KMS-11 (cell line): ENCODE results near the gene PCDHGA10.

Experiments
- H2AFZ ChIP-seq: fragments of 200-600 bp; sonication (generic); 2 replicates; pipeline ENCODE4 v1.6.1; 2016; ENCODE audit warnings: antibody characterized with exemption, mixed run types, low read depth
- H3K27ac ChIP-seq: fragments of 200-600 bp; sonication (generic); 2 replicates; pipeline ENCODE4 v1.6.1; 2016; ENCODE audit warnings: mild to moderate bottlenecking, mixed run types
- H3K27me3 ChIP-seq: fragments of 200-600 bp; sonication (generic); 2 replicates; pipeline ENCODE4 v1.6.1; 2017; ENCODE audit warnings: mild to moderate bottlenecking, low read depth, mixed run types, moderate library complexity; ENCODE audit not compliant: insufficient read depth
- H3K36me3 ChIP-seq: fragments of 200-600 bp; sonication (generic); 2 replicates; pipeline ENCODE4 v1.6.1; 2017; ENCODE audit warnings: mild to moderate bottlenecking, mixed run types; ENCODE audit not compliant: insufficient read depth
- H3K4me1 ChIP-seq: fragments of 200-600 bp; sonication (generic); 2 replicates; pipeline ENCODE4 v1.6.1; 2016; ENCODE audit warnings: mild to moderate bottlenecking, low read depth, mixed run types; ENCODE audit not compliant: poor library complexity, severe bottlenecking
- H3K4me2 ChIP-seq: fragments of 200-600 bp; sonication (generic); 2 replicates; pipeline ENCODE4 v1.7.0; 2016; ENCODE audit warnings: mild to moderate bottlenecking, mixed run types
- H3K4me3 ChIP-seq: fragments of 200-600 bp; sonication (generic); IDR thresholded peaks from 2 replicates; pipeline ENCODE4 v1.6.1; 2017; ENCODE audit warnings: low read depth, low read length, mixed read lengths; ENCODE audit not compliant: insufficient read depth
- H3K79me2 ChIP-seq: fragments of 200-600 bp; sonication (generic); 2 replicates; pipeline ENCODE4 v1.6.1; 2016; ENCODE audit warnings: low read depth, mixed run types; ENCODE audit not compliant: insufficient read depth
- H3K9ac ChIP-seq: fragments of 200-600 bp; sonication (generic); 2 replicates; pipeline ENCODE4 v1.6.1; 2016; ENCODE audit warnings: mild to moderate bottlenecking, mixed run types
- H4K20me1 ChIP-seq: fragments of 200-600 bp; sonication (generic); 2 replicates; pipeline ENCODE4 v1.6.1; 2016; ENCODE audit warnings: mild to moderate bottlenecking, mixed run types; ENCODE audit not compliant: insufficient read depth
- CTCF ChIP-seq: fragments of 200-600 bp; sonication (generic); conservative IDR thresholded peaks from 2 replicates; pipeline ENCODE4 v1.6.1; 2017; ENCODE audit warnings: low read depth, mild to moderate bottlenecking, antibody characterized with exemption, low read length, moderate library complexity, mixed read lengths

Gene PCDHGA10

DNA sequence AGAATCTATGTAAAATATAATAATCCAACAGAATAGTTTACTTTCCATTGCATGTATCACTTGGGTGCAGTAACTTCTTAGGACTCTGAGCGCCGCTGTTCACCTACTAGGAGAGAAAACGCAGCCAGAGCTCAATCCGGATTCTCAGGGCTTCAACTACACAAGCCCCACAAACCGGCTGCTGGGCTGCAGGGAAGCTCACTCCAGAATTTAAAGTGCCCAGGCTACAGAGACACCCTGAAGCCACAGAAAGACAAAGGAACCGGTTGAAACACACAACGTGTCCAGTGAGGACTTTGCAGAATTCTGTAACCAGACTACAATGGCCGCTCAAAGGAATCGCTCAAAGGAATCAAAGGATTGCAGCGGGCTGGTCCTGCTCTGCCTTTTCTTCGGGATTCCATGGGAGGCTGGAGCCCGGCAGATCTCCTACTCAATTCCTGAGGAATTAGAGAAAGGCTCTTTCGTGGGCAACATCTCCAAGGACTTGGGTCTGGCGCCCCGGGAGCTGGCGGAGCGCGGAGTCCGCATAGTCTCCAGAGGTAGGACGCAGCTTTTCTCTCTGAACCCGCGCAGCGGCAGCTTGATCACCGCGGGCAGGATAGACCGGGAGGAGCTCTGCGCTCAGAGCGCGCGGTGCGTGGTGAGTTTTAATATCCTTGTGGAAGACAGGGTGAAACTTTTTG is at the start of gene PCDHGA10:
Gene PCDHGA10, plus strand, starts transcription at position 134 of the 686 bp plus-strand sequence. Its CDS starts 189 bp downstream, at position 323.
- Histone ChIP-seq H4K20me1 (no peaks in the 10 kb centered on the region), H3K4me3 (no peak within 1 kb of the TSS), H2AFZ (no peak within 1 kb of the TSS), H3K27ac (no peak within 1 kb of the TSS), H3K4me2 (no peak within 1 kb of the TSS), H3K4me1 (no peaks in the 10 kb centered on the region), H3K9ac (no peak within 1 kb of the TSS), H3K36me3 (no peaks in the 10 kb centered on the region), H3K27me3 (no peaks in the 10 kb centered on the region), H3K79me2 (no peaks in the 10 kb centered on the region)
- TF ChIP-seq CTCF = no peak

DNA sequence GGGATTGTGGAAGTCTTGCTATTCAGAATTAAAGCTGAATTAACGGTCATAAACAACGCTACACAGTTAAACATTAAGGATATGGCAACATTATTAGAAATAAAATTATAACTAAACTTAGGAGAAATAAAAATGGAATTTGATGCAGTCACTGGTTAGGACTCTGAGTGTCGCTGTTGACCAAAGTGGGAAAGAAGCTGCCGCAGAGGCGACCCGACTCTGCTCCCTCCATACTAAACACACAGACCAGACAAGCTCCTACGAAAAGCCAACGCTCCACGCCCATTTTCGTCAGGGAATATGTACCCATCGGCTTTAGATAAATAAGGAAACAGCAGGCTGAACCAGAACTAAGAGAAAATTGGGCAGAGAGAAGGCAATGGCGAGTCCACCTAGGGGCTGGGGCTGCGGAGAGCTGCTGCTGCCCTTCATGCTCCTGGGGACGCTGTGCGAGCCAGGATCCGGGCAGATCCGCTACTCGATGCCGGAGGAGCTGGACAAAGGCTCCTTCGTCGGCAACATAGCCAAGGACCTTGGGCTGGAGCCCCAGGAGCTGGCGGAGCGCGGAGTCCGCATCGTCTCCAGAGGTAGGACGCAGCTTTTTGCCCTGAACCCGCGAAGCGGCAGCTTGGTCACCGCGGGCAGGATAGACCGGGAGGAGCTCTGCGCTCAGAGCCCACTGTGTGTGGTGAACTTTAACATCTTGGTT is 48.7 kb upstream of the PCDHGA10 start, which contains the start of gene PCDHGA5:
Gene PCDHGA5, plus strand, starts transcription at position 211 of the 709 bp plus-strand sequence. Its CDS starts 169 bp downstream, at position 380.
- H3K9ac ChIP-seq = no peak within 1 kb of the TSS
- H3K4me1 ChIP-seq = no peaks in the 10 kb centered on the region
- H3K36me3 ChIP-seq = no peaks in the 10 kb centered on the region
- H2AFZ ChIP-seq = no peak within 1 kb of the TSS
- no peaks in the 10 kb centered on the region for H4K20me1 ChIP-seq
- no peak within 1 kb of the TSS for H3K4me3 ChIP-seq
- no peak within 1 kb of the TSS for H3K27ac ChIP-seq
- H3K27me3 ChIP-seq = no peaks in the 10 kb centered on the region
- H3K4me2 ChIP-seq = no peak within 1 kb of the TSS
- H3K79me2 ChIP-seq = no peaks in the 10 kb centered on the region
- no peak for TF ChIP-seq CTCF

DNA sequence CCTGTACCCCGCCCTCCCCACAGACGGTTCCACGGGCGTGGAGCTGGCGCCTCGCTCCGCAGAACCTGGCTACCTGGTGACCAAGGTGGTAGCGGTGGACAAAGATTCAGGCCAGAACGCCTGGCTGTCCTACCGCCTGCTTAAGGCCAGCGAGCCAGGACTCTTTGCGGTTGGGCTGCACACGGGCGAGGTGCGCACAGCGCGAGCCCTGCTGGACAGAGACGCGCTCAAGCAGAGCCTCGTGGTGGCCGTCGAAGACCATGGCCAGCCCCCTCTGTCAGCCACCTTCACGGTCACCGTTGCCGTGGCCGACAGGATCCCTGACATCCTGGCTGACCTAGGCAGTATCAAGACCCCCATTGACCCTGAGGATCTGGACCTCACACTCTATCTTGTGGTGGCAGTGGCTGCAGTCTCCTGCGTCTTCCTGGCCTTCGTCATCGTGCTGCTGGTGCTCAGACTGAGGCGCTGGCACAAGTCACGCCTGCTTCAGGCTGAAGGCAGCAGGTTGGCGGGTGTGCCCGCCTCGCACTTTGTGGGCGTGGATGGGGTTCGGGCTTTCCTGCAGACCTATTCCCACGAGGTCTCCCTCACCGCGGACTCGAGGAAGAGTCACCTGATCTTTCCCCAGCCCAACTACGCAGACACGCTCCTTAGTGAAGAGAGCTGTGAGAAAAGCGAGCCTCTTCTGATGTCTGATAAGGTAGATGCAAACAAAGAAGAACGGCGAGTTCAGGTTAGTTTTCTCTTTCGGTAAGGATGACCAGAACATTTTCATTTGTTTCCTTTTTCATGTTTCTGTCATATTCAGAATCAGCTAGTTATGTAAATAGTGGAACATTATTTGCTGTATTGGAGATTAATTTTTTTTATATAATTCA is 46.5 kb upstream of the PCDHGA10 start:
- H2AFZ ChIP-seq = no peak overlapping the region
- H3K36me3 ChIP-seq = no peaks in the 10 kb centered on the region
- no peaks in the 10 kb centered on the region for H3K79me2 ChIP-seq
- H3K9ac ChIP-seq = no peak overlapping the region
- no peak overlapping the region for H3K4me3 ChIP-seq
- H3K4me1 ChIP-seq = no peaks in the 10 kb centered on the region
- no peak overlapping the region for H3K4me2 ChIP-seq
- no peaks in the 10 kb centered on the region for H3K27me3 ChIP-seq
- no peak overlapping the region for H3K27ac ChIP-seq
- H4K20me1 ChIP-seq = no peaks in the 10 kb centered on the region
- TF ChIP-seq CTCF = no peak

- Histone ChIP-seq H3K4me2 (peak within 1 kb of the TSS; percentile 33; the same call in 1 of the 2 replicates), H4K20me1 (no peaks in the 10 kb centered on the region), H3K27ac (no peak within 1 kb of the TSS), H3K79me2 (no peaks in the 10 kb centered on the region), H3K4me3 (no peak within 1 kb of the TSS), H3K9ac (no peak within 1 kb of the TSS), H3K36me3 (no peaks in the 10 kb centered on the region), H3K4me1 (no peaks in the 10 kb centered on the region), H3K27me3 (no peaks in the 10 kb centered on the region), H2AFZ (peak within 1 kb of the TSS; percentile 76)
- TF ChIP-seq CTCF = peak; percentile 37; the same call in 1 of the 2 replicates
These were observed 42.6 kb upstream of the PCDHGA10 start, which contains the start of gene PCDHGB3 for GRCh38 chr5:141369994-141370848. PCDHGB3 (plus strand) TSS chr5:141370242; CDS start chr5:141370395, 153 bp downstream.
